Measurements from ENCODE around the gene GPR183. TPM values are rescaled to one million over a fixed set of nuclear protein-coding genes. Genes with fewer than 3 reads are reported as not detected.
A peak's percentile ranks its signal among the peaks of the same experiment; 100 is the strongest.

The GPR183 gene
- total RNA-seq, 1 donor from 2014 or later = 19.5 TPM

DNA sequence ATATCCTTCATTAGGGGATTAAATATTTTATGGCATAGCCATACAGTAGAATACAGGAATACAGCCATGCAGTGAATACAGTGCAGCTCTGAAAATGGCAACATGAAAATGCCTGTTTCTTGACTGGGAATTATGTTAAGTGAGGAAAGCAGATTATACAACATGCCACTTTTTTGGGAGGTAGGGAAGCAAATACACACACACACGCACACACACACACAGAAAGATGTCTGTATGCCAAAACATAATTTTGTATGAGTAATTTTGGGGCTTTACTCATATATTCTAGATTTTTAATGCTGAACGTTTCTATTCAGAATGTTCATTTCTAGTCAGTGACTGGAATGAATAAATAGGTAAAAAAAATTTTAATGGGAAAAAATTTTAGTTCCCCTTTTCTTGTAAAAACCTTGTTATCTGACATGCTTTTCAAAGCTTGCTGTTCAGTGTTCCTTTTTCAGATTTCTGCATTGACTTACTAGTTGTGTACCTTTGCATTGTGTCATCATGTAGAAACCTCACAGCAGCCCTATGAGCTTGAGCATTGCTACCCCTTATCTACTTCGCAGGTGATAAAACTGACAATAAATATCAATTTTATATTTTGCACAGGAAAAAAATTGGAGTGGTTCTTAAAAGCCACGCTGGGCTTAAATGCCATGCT is 7.8 kb downstream of the GPR183 start:
- intact Hi-C loops (cut with DNase I) = no loop called here
- no peak for ATAC-seq
- no peak for DNase-seq (ENCODE audit: low spot score)

DNA sequence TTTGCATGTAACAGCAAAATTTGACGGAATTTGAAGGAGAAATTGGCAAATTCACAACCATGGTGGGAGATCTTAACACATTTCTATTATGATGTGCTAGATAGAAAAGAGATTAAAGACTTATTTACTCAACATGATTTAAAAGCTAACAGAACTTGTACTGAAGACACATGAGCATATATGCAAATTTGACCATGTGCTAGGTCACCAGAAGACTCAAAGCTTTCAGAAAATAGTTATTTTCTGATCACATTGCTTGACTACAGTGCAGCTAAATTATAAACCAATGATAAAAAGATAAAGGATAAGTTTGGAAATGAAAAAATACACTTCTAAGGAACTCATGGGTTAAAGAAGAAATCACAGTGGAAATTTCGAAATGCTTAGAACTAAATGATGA is 9.1 kb downstream of the GPR183 start:
- DNase-seq (ENCODE audit: low spot score) = no peak
- intact Hi-C loops (cut with DNase I) = no loop called here
- no peak for ATAC-seq

DNA sequence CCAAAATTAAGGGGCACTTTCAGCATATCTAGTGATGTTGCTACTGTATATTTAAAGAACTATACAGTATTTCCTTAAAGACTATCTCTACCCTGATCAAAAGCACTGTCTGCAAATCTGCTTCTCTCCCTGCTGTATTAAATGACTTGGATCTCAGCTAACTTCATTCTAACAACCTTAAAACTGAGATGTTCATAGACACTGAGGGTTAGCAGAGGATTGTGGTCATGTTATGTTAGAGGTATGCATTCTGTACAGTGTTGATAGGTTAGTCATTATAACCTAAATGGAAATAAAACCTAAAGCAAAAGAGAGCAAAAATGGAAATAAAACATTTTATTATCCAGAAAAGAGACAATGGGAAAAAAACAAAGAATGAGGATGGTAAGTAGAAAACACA is 9.9 kb downstream of the GPR183 start:
- intact Hi-C loops (cut with DNase I) = no loop called here
- DNase-seq (ENCODE audit: low spot score) (no peak), ATAC-seq (no peak)

DNA sequence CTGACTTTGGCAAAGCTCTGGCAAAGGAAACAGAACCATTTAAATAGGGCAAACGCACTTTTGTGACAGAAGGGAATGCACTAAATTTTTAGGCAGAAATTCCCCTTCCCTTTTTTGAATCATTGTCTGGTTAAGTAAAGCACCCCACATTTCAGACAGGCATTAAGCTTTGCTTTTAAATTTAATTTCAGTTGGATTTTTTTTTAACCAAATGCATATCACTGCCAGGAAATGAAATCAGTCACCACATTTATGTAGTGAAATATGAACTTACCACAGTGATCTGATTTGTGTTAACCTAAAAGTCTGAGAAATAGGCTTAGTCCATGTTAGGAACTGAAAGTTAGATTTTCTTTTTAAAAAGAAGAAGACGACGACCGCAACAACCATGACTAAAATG is 10.8 kb downstream of the GPR183 start:
- ATAC-seq = no peak
- intact Hi-C loops (cut with DNase I) = no loop called here

DNA sequence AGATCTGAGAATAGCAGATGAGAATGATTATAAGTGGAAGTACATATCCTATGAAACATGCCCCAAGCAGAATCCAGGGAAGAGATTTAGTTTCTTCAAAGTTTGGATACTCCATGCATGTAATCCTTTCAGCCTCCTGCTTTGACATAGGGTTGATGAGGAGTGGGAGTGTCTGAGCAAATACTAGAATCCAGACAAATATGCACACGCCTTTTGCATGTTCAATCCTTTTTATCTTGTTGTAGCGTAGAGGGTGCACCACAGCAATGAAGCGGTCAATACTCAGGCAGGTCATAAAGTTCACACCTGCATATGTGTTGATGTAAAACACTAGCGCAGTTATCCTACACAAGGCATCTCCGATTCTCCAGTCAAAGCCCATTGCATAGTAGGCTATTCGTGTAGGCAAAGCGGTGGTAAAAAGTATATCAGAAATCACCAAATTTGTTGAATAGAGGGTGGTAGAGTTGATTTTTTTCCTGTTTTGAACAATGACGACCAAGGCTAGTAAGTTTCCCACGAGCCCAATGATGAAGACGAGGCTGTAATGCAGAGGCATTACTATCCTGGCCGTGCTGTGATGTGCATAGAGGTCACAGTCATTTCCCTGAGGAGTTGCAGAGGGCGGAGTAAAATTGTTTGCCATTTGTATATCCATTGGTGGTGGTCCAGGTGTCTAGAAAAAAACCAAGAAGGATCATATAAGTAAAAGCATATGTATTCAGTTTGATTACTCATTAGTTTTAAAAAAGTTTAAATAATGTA is 11.5 kb downstream of the GPR183 start:
- intact Hi-C loops (cut with DNase I) = no loop called here
- ATAC-seq = no peak
- DNase-seq (ENCODE audit: low spot score) = no peak

More for the DNA sequence above, 10.8 kb downstream of the GPR183 start:
- no peak for DNase-seq (ENCODE audit: low spot score)

DNA sequence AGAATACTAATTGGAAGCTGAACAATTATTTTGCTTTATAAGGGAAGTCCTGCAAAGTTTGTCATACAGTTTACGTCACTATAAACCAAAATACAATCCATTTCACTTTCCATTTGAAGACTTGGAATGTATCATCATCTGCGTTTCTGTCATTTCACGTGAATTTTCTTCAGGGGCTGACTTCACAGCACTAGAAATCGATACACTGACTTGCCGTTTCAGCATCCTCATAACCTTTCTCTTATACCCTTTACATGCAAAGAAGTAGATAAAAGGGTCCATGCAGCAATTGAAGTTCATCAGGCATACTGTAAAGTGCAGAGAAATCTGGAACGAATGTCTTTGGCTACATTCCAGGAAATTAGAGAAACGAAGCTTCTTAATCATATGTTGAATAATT is 12.2 kb downstream of the GPR183 start:
- no peak for ATAC-seq
- DNase-seq (ENCODE audit: low spot score) = no peak
- intact Hi-C loops (cut with DNase I) = no loop called here

DNA sequence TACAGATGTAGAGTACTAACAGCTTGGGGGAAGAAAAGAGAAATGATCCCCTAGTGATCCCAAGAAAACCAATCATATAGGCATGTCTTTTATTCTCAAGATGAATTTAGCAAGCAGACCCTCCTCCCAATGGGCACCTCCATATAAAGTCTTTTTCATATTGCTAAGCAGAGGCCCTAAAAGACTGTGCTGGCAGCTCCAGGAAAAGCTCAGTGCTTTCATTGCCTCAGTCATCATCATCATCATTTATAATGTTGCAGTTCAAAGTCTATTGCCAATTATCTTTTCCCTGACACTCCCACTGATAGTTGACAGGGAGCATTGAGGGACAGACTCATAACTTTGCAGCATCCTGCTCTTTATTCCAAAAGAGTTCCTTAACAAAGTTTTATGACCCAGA is 13.0 kb downstream of the GPR183 start:
- intact Hi-C loops (cut with DNase I) = no loop called here
- ATAC-seq (no peak), DNase-seq (ENCODE audit: low spot score) (no peak)

DNA sequence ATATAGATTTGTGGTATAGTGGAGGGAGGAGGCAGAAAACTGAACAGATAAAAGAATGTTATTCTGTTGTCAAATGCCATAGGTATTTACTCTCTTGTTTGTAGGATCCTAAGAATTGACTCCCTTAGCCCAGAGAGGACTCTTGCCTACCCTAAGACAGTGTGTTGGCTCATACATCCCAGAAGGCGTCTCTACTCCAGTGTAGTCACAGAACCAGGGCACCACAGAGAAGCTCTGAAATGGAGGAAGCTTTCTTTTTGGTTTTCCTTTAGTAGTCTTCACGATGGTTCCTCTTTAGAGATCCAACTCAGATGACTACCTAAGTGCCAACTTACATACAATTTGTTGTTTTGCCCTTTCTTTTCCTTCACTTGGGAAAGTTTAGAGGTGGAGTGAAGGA is 14.0 kb downstream of the GPR183 start:
- intact Hi-C loops (cut with DNase I) = no loop called here
- DNase-seq (ENCODE audit: low spot score) (no peak), ATAC-seq (peak; percentile 26)

DNA sequence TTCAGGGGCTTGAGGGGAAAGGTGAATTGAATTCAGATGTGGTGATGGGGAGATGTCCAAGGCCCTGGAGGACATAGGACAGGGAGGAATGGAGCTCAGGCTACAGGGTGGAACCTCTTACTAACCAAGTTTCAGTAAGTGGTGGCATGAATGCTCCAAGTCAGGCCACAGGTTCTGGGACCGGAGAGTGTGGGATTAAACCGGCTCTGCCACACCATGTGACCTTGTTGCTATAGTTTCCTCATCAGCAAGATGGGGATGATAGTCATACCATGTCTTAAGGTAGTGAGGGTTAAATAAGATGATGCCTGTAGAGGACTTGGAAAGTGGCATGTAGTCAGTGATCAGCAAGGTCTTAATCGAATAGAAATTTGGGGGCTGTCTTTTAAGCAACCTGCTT is 16.3 kb downstream of the GPR183 start:
- no peak for ATAC-seq
- no peak for DNase-seq (ENCODE audit: low spot score)
- intact Hi-C loops (cut with DNase I) = no loop called here

DNA sequence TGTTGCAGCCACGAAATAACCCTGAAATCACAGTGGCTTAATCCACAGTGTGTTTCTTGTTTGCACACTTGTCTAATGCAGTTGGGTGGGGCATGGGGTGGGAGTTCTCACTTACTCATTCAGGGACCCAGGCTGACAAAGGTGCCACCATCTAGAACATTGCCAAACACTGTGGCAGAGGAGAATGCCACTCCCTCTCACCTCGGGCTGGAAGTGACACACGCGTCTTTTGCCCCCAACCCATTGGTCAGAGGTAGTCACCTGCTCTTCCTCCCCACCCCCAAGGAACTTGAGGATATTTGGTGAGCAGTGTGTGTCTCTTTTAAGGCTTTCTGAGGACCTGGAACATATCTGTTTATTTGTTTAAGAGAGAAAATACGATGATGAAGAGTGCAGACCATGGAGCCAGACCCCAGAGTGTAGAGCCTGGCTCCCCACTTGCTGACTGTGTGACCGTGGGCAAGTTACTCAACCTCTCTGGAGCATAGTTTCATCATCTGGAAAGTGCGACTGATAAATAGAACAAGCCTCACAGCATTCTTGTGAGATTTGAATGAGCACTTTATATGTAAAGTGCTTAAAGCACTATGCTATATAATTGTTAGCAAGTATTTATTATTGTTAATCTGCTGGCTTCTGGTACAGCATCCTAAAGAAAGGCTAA is 17.4 kb downstream of the GPR183 start:
- no peak for ATAC-seq
- intact Hi-C loops (cut with DNase I) = no loop called here
- DNase-seq (ENCODE audit: low spot score) = no peak

DNA sequence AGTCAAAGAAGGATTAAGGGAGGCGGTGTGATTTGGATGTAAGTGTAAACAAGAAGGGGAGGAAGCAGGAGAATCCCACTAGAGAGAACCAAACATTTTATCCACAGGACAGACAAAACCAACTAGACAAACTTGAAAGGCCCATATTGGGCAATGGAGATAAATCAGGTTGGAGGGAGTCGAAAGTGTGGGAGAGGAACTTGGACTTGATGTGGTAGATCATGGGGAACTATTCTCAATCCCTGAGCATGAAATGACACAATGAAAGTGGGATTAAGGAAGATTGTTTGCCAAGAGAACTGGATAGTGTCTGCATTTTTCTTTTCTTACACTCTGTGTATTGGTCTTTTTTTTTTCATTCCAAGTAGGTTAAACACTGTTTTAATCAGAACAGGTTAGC is 17.9 kb downstream of the GPR183 start:
- intact Hi-C loops (cut with DNase I) = no loop called here
- no peak for ATAC-seq

DNA sequence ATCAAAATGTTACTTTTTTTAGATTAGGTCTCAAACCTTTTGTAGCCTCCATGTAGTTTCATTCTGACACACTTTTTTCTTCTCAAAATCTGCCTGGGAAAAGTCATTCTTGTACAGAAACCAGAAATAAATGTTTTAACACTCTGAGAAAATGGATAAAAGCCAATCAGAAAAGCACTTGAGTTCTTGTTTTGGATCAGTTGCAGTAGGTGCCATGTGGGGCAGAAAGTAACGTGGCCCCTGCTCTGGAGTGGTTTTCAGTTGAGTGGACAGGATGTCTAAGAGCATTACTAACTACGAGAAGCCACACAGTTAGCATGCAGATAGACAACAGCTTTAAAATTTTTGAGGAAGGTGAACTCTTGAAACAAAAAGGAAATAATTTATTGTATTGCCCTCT is 19.1 kb downstream of the GPR183 start:
- intact Hi-C loops (cut with DNase I) = no loop called here
- ATAC-seq (no peak), DNase-seq (ENCODE audit: low spot score) (no peak)

More for the DNA sequence above, 17.9 kb downstream of the GPR183 start:
- no peak for DNase-seq (ENCODE audit: low spot score)

DNA sequence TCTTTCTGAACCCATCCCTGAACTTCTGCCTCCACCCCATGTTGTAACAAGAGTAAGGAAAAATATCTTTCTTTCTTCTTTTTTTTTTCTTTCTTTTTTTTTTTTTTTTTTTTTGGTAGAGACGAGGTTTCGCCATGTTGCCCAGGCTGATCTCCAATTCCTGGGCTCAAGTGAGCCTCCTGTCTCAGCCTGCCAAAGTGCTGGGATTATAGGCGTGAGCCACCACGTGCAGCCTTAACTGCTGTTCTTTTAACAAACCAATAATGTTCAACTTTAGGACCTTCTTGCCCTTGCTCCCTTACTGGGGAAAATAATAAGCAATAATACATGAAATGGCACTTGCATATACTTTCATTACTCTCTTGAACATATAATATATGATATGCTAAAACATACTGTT is 19.6 kb downstream of the GPR183 start:
- intact Hi-C loops (cut with DNase I) = no loop called here
- DNase-seq (ENCODE audit: low spot score) = no peak
- peak; percentile 30 for ATAC-seq

DNA sequence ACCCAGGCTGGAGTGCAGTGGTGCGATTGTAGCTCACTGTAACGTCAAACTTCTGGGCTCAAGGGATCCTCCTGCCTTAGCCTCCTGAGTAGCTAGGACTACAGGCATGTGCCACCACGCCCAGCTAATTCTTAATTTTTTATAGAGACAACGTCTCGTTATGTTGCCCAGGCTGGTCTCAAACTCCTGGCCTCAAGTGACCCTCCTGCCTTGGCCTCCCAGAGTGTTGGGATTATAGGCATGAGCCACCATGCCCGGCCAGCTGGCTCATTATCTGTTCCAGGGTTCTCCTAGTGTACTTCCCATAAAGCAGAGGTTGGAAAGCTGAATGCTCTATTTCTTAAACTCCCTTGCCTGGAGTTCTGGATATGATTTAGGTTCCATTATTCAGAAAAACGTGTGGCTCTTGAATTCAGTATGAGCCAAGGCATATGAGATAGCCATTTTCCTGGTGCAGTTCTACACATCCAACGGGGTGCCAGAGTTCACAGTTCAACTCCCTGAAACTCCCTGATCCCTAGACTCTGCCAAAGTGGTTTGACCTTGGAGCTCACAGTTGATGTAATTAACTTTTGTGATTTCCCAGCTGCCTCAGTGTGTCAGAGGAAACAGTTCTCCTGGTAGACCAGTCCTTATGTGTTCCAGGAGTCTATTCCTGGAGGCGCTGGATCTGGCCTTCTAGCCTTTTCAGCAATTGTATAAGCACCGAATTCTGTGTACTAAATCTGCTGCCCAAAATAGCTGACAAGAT is 21.6 kb downstream of the GPR183 start:
- DNase-seq (ENCODE audit: low spot score) (no peak), ATAC-seq (peak; percentile 59)
- intact Hi-C loops (cut with DNase I) = no loop called here

DNA sequence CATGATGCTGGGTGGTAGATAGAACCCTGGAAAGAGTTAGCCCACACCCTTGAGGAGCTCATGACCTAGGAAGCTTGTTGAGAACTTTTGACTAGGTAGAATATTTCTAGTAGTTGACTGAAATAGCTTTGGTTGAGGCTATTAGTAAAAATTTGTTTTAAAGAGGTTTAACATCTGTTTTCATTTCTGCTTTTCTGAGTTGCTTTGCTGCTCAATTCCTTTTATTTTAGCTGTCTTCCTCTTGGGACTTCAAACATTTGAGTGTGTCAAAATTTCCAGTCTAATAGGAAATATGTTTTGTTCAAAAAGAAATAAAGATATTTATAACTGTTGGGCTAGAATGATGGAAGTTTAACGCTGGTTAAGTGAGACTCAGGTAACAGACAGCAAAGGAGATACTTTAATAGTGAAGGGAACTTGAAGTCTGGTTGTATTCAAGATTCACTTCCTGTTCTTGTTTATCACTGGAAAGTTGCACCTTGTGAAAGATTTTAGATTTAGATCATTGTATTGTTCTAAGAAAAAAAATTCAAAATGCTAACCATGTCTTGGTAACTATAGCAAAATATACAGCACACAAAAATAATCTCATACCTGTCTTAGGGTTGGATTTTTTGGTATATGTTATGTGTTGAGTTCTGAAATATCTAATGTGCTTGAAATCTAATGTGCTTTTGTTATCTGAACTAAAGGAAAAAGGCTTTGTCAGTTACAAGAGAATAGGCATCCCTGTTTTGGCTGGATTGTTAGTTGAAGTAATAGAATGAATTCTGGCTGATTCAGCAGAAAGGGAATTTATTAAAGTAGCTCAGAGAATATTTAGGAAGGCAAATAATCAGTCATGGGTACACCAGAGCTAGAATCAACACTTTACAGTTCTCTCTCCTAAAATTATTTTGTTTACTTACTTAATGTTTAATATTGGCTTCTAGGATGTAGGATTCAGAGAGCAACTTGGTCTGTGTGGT is 24.7 kb downstream of the GPR183 start:
- ATAC-seq (peak; percentile 33), DNase-seq (ENCODE audit: low spot score) (no peak)
- intact Hi-C loops (cut with DNase I) = no loop called here

DNA sequence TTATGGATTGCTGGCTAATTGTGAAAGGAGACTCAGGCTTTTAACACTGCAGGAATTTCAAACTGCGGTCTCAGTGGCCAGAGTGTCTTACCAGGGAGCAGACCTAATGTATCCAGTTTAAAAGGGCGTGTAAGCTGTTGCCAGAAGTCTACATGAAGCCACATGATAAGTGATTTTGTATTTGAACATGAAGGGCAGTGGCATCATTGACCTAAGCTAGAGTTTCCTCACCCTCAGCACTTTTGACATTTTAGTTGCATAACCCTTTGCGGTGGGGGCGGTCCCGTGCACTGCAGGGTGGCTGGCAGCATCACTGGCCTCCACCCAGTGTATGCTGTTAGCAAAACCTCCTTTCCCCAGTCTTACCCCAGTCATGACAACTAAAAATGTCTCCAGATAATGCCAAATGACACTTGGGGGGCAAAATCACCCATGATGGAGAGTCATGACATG is 25.4 kb downstream of the GPR183 start:
- intact Hi-C loops (cut with DNase I) = no loop called here
- DNase-seq (ENCODE audit: low spot score) (peak; percentile 76), ATAC-seq (peak; percentile 90)

DNA sequence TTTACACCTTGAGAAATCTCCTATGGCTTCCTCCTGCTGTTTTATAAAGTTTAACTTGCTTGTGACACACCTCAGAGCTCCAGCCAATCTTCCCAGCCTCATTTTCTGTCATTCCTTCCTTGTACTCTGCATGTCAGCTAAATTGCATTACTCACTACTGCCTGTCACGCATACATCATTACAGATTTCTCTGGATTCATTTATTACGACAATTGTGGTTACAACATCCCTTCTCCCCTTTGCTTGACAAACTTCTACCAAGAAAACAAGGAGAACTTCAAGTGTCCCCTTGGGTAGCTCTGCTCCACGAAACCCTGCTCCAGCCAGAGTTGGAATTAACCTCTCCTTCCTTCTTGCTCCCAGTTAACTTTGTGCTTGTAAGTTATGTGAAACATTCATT is 27.0 kb downstream of the GPR183 start:
- intact Hi-C loops (cut with DNase I) = no loop called here
- ATAC-seq (no peak), DNase-seq (ENCODE audit: low spot score) (no peak)

DNA sequence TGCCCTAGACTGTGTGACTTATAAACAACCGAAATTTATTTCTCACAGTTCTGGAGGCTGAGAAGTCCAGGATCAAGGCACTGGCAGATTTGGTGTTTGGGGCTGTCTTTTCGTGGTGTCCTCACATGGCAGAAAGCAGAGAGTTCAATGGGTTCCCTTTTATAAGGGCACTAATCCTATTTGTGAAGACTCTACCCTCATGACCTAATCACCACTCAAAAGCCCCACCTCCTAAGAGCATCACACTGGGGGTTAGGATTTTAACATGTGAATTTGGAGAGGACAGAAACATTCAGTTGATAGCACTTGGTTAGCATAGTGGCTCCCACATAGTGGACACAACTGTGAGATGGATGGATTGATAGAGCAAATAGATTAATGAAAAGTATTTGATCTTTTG is 27.6 kb downstream of the GPR183 start:
- no peak for DNase-seq (ENCODE audit: low spot score)
- intact Hi-C loops (cut with DNase I) = loop anchor here (10.0 kb wide), 1 partner anchor 1255 kb away; no protein-coding TSS in a partner anchor

More for the DNA sequence above, 27.6 kb downstream of the GPR183 start:
- no peak for ATAC-seq

Measured in sciatic nerve (tissue), 2 donors.